Astrocyte (in vitro differentiated cells and primary cell): ENCODE data around the gene CIT.

Source experiments
- EZH2 ChIP-seq: IDR thresholded peaks from 2 replicates; pipeline ENCODE4 v1.6.1; 2012; ENCODE audit warnings: mild to moderate bottlenecking, low read length, inconsistent platforms; ENCODE audit not compliant: insufficient read depth
- TF ChIP-seq, protein P1 (sequence below): IDR thresholded peaks from 2 replicates; pipeline ENCODE4 v1.5.1; 2011; ENCODE audit warnings: low read depth, mild to moderate bottlenecking, inconsistent platforms, low read length, moderate library complexity; ENCODE audit not compliant: insufficient read depth

DNA sequence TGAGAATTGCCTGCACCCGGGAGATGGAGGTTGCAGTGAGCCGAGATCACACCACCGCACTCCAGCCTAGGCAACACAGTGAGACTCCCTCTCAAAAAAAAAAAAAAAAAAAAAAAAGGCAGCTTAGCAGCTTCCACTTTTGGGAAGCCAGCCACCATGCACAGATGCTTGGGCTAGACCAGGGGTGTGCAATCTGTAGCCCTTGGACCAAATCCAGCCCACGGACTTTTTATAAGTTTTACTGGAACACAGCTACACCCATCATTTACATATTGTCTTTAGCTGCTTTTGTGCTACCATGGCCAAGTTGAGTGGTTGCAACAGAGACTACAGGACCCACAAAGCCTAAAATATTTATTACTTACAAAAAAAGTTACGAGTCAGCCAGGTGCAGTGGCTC lies 6.7 kb downstream of the CIT start:
- TF ChIP-seq, protein P1, sequence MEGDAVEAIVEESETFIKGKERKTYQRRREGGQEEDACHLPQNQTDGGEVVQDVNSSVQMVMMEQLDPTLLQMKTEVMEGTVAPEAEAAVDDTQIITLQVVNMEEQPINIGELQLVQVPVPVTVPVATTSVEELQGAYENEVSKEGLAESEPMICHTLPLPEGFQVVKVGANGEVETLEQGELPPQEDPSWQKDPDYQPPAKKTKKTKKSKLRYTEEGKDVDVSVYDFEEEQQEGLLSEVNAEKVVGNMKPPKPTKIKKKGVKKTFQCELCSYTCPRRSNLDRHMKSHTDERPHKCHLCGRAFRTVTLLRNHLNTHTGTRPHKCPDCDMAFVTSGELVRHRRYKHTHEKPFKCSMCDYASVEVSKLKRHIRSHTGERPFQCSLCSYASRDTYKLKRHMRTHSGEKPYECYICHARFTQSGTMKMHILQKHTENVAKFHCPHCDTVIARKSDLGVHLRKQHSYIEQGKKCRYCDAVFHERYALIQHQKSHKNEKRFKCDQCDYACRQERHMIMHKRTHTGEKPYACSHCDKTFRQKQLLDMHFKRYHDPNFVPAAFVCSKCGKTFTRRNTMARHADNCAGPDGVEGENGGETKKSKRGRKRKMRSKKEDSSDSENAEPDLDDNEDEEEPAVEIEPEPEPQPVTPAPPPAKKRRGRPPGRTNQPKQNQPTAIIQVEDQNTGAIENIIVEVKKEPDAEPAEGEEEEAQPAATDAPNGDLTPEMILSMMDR, result no peak
- TF ChIP-seq EZH2, result no peak
